Fibroblast of skin of right biceps (primary cell): ENCODE measurements around the gene TPM2.

ENCODE experiments used
- DNase-seq: peaks from one replicate; pipeline ENCODE4 v3.0.0-alpha.2; 2013

TPM2 gene

DNA sequence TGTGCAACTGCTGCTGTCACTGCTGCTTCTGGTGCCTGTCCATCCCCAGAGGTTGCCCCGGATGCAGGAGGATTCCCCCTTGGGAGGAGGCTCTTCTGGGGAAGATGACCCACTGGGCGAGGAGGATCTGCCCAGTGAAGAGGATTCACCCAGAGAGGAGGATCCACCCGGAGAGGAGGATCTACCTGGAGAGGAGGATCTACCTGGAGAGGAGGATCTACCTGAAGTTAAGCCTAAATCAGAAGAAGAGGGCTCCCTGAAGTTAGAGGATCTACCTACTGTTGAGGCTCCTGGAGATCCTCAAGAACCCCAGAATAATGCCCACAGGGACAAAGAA lies 15.7 kb downstream of the TPM2 start:
- DNase-seq: no peak

DNA sequence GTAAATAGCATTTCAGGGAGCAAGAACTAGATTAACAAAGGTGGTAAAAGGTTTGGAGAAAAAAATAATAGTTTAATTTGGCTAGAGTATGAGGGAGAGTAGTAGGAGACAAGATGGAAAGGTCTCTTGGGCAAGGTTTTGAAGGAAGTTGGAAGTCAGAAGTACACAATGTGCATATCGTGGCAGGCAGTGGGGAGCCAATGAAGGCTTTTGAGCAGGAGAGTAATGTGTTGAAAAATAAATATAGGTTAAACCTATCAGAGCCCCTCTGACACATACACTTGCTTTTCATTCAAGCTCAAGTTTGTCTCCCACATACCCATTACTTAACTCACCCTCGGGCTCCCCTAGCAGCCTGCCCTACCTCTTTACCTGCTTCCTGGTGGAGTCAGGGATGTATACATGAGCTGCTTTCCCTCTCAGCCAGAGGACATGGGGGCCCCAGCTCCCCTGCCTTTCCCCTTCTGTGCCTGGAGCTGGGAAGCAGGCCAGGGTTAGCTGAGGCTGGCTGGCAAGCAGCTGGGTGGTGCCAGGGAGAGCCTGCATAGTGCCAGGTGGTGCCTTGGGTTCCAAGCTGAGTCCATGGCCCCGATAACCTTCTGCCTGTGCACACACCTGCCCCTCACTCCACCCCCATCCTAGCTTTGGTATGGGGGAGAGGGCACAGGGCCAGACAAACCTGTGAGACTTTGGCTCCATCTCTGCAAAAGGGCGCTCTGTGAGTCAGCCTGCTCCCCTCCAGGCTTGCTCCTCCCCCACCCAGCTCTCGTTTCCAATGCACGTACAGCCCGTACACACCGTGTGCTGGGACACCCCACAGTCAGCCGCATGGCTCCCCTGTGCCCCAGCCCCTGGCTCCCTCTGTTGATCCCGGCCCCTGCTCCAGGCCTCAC lies 16.3 kb downstream of the TPM2 start, which contains the start of gene CA9:
TSS of gene CA9 (plus strand) at position 797 of the 893 bp plus-strand sequence. CDS start at position 829, 32 bp downstream.
- peak; percentile 54 for DNase-seq

DNA sequence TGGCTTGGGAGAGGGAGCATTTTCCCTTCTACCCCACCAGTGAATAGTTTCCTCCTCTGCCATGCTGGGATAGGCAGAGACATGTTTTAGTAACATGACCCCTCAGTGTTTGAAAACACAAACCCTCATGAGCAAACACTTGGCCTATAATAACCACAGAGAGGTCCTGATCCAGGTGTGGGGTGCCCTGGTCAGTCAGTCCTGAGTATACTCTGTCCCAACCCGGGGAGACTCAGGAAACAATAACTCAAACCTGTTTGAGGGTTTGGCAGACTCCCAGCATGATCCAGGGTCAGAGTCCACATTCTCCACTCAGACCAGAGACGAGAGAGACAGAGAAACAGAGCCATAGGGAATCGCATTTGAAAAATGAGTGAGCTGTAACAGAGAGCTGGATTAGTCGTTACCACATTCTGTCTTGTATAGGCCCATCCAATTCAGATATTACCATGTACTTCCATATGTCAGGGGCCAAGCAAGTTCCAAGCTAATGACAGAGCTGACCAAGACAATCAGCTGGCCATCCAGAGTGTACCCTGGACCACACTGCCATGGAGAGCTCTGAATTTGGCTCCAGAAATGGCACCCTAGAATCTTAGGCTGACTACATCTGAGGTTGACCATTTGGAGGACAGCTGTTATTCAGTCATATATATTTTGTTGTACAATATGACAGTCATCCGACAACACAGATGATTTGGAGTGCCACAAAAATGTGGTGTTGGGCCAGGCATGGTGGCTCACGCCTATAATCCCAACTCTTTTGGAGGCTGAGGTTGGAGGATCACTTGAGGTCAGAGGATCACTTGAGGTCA lies 20.2 kb downstream of the TPM2 start:
- DNase-seq: no peak

DNA sequence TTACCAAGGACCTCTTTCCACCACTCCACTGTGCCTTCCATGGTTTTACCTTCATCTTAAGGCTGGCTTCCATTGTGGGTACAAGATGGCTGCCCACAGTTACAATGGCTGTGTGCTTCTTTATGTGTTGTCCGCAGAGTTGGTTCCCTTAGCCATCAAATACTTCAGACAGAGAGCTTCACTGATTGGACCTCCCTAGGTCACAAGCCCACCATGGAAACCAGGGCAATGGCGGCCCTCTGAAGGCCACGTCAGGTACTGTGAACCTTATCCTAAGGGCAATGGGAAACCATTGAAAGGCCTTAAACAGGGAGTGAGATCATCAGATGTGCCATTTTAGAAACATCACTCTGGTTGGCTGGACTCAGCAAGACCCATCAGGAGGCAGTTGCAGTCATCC lies 21.8 kb downstream of the TPM2 start:
- DNase-seq: no peak

DNA sequence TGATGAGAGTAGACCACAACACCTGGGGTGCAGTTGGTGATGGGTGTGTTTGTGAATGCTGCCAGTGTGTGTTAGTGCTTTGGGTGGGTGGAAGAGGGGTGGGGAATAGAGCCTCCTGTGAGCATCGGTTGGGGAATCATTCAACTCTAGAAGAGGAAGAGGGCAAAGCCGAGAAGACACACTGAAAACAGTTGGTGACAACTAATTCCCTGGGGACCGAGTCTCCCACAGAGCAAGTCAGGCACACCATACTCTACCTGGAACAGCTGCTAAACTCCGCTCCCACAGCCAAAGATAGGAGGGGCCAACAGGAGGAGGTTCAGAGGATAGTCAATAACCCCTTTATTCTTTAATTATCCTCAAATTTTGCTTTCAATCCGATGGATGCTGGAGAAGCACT lies 23.2 kb downstream of the TPM2 start:
- DNase-seq: no peak

DNA sequence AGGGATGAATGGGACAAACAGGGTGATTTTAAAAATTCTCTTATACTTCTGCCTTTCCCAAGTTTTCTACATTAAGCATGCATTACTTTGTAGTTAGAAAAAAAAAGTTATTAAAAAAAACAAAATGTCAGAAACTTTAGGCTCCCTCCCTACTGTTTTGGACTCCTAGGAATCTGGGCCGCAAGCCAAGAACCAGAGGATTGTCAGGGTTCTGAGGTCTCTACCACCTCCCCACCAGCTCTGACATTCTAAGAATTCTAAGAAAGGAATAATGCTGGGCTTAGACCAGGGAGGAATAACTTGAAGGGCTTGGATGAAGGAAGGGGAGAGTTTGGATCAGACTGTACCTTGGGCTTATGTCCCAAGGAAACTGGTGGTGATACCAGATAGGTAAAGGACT lies 23.7 kb downstream of the TPM2 start:
- peak; percentile 75 for DNase-seq

DNA sequence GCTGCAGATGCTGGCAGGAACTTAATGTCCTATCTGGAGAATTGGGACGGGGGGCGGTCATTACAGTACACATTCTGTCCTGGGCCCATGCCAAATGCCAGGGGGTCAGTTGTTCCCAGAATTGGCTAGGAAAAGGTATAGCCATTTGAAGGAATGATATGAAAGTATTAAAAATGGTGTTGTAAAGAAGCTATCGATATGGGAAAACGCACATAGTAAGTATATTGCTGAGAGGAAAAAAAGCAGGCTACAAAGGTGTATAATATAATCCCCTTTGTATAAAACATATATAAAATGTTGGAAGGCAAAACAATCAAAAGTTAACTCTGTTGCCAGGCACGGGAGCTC lies 24.3 kb downstream of the TPM2 start:
- DNase-seq: no peak

DNA sequence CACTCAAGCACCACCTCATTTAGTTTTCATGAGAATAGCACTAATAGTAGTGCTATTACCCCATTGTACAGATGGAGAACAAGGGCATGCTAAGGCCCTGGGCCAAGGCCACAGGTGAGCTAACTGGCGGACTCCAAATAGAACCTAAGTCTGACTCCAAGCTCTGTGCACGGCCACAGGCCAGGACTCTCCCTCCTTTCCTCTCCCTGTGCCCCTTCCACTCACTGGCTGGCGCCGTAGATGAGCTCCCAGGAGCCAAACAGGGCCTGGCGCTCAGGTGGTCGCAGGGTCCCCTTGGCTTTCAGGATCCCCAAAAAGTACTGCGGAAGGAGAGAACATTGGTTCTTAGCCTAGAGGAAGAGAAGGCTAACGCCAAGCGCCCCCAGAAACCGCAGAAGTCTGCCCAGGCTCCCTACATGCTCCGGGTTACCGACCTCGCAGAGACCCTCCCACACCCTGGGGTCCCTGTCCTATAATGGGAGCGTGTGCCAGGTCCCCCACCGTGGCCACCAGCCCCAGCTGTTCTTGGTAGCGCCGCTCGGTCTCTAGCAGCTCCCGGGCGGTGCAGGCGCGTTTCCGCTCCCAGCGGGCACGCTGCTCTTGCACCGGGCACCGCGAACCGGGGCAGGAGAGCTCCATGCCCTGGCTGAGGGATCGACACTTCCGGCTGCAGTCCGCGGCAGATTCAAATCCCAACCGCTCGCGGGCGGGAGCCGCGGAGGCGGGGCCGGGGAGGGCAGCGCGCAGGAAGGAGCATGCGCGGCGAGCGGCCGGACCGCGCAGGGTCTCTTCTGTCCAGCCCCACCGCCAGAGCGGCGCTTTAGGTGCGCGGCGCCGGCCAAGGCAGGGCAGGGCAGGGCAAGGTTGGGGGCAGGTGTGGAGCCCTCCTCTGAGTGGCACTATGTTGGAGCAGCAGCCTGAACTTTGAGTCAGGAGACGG lies 24.9 kb downstream of the TPM2 start, which contains the start of gene ARHGEF39:
TSS of gene ARHGEF39 (minus strand) at position 665 of the 940 bp plus-strand sequence. CDS start at position 639, 26 bp downstream.
- DNase-seq: peak; percentile 82

DNA sequence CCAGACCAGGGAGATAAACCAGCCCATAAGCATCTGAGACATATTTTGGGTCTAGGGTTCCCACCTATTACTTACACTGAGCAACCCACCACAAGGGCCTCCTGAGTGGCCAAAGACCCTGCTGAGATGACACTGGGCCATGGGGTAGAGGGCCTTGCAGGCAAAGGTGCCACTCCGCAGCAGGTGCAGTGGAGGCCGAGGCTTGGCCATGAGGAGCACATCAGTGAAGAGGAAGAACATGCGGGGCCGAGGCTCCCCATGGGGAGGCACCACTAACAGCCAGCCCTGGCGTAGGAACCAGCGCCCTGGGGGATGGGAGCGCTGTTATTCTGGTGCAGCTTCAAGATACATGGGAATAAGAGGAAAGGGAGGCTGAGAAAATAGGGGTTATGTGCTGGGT lies 27.3 kb downstream of the TPM2 start:
- DNase-seq: no peak

DNA sequence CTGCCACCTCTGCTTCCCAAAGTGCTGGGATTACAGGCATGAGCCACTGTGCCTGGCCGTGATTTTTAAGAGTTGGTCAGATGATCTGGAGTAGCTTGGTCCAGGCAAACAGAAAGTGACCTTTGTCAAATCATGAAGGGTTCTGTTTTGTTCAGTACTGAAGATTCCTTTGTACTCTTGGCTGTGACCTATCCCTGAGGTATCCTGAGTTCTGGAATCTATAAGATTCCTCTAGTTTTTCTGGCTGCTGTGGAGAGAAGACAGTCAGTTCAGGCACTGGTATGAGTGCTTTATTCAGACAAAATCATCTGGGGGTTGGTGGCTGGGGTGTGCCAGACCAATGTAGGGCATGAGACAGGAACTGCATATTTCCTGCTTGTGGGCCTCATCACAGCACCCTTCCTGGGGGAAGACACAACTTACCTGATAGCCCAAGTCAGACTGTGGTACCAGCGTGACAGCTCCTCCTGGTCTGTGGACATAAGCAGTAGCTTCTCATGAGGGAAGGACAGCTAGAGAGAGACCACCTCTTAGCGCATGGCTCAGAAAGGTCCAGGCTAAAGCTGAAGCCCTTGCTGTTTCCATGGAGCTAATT lies 27.9 kb downstream of the TPM2 start:
- DNase-seq: no peak

DNA sequence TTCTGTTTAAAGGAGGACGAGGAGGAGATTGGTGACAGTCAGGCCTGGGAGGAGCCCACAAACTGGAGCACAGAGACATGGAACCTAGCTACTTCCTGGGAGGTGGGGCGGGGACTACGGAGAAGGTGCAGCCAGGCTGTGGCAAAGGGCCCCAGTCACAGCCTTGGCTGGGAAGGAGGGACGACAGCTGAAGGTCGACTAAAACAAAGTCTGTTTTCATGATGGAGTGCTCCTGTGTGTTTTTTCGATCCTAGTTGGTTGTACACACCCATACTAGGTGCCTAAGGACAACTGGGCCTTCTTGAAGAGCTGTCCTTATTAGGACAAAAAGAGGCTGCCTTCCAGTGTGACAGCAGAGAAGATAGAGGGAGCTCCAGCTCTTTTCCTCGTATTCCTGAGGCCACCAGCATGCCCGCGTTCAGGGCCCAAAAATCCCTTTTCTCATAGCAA lies 28.7 kb downstream of the TPM2 start:
- DNase-seq: peak; percentile 53

DNA sequence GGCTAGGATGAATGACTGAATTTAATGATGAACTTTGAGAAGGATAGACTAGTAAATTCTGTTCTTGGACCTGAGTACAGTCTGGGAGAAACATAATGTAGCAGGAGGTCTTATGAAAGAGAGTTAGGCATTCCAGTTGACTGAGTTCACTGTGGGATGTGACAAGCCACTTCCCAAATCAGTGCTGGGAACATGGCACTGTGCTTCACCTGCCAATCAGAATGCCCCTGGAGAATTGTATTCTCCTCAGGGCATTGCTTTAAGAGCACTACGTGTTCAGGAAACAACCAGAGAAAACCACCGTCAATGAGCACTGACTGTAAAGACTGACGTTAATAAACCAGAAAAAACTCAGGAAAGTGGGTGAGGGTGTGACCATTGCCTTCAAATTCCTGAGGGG lies 30.4 kb downstream of the TPM2 start:
- DNase-seq: peak; percentile 54

DNA sequence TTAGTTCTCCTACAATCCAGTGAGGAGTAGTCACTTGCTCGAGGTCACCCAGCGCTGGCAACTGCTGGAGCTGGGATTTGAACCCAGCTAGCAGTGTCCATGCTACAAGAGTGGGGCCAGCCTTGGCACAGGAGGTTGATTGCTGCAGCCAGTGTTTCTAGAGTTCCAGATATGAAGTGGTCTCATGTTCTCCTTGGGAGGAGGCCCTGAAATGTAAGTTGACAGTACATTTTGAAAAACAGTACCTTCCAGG lies 30.8 kb downstream of the TPM2 start:
- peak; percentile 53 for DNase-seq

DNA sequence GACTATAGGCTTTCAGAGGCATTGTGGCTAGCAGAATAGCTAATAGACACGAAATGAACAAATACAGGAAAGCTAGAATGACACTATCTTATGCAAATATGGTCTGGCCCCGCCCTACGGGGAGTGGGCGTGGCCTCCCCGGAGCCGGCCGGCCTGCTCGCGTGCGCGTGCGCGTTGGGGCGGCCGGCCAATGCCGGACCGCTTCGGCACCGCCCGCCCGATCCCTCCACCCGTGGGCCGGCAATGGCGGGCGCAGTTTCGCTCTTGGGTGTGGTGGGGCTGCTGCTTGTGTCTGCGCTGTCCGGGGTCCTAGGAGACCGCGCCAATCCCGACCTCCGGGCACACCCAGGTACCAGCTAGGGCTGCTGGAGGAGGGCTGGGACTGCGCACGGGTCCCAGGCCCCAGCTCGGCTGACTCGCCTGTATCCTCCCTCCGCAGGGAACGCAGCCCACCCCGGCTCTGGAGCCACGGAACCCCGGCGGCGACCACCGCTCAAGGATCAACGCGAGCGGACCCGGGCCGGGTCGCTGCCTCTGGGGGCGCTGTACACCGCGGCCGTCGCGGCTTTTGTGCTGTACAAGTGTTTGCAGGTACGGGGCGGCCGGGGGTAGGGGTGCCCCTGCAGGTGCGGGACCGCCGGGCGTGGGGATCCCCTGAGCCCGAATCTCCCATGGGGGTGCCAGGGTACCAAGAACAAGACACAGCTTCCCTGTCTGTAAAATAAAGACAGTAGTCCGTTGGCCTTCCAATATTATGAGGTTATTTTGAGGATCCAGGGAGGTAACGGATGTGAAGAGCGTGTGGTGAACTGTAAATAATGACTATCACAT lies 31.4 kb downstream of the TPM2 start, which contains the start of gene CCDC107:
TSS of gene CCDC107 (plus strand) at position 156 of the 831 bp plus-strand sequence. CDS start at position 244, 88 bp downstream.
- peak; percentile 83 for DNase-seq

DNA sequence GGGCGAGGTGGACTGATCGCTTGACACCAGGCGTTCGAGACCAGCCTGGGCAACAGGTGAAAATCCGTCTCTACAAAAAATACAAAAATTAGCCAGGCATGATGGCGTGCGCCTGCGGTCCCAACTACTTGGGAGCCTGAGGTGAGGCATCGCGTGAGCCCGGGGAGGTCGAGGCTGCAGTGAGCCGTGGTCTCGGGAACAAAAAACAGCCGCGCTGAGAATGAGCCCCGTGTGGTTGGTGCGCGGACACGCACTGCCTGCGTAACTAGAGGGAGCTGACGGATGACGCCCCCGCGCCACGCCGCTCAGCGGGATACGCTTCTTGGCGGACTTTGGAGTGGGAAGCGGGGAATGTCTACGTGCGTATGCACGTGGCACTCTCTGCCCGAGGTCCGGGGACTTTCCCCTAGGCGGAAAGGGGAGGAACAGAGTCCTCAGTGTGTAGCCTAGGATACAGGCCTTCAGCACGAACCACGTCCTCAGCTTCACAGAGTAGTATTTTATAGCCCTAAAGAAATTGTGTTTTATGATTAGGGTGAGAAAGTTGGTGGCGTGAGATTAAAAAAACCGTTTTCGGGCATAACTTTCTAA lies 32.1 kb downstream of the TPM2 start, which contains the start of gene RMRP:
TSS of gene RMRP (minus strand) at position 474 of the 591 bp plus-strand sequence.
- peak; percentile 100 for DNase-seq

DNA sequence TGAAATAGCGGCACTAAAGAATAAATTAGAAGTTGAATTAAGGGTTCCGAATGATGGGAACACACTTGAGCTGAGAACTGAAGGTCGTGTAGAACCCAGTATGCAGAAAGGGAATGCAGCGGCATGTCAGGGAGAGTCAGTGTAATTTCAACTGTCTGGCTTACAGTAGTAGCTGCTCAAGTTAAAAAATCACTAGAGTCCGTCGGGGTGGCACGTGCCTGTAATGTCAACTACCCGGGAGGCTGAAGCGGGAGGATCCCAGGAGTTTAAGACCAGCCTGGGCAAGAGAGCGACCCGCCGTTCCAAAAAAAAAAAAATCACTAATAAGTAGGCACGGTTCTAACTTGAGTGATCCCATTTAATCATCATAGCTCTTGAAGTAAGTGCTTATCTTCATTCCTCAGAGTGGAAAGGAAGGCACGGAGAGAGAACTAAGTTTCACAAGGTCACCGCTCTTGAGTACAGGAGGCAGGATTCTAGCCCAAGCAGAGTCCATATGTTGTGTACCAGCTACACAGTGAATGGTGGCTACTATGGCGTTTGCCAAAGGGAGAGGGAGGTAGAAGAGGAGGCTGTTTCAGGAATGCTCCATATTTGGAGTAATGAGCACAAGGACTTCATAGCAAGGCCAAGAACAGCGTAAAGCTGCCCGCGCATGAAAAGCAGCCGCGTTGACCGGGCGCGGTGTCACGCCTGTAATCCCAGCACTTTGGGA lies 32.7 kb downstream of the TPM2 start:
- DNase-seq: no peak

DNA sequence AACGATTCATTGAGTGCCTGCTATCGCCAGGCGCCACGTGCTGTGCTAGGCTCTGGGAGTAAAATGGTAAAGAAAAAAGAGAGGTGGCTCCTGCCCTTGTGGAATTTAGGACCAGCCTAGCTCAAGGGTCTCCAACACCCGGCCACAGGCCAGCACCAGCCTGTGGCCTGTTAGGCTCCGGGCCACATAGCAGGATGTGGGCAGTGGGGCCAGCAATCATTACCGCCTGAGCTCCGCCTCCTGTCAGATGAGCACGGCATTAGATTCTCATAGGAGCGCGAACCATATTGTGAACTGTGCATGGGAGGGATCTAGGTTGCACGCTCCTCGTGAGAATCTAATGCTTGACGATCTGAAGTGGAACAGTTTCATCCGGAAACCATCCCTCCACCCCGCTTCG lies 33.4 kb downstream of the TPM2 start:
- DNase-seq: no peak

DNA sequence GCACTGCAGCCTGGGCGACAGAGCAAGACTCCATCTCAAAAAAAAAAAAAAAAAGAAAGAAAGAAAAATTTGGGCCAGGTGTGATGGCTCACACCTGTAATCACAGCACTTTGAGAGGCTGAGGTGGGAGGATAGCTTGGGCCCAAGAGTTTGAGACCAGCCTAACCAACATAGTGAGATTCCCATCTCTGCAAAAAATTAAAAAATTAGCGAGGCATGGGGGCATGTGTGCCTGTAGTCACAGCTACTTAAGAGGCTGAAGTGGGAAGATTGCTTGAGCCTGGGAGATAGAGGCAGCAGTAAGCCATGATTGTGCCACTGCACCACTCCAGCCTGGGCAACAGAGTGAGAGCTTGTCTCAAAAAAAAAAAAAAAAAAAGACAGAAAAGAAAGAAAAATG lies 36.1 kb downstream of the TPM2 start:
- DNase-seq: no peak

DNA sequence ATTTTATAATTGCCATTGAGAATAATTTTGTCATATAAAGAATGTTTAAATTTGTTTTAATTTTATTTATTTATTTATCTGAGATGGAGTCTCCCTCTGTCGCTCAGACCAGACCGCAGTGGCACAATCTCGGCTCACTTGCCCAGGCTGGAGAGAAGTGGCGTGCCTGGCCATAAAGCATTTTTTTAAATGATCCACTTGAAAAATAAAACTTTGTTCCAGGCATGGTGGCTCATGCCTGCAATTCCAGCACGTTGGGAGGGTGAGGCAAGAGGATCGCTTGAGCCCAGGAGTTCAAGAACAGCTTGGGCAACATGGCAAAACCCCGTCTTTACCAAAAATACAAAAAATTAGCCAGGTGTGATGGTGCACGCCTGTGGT lies 36.9 kb downstream of the TPM2 start:
- no peak for DNase-seq
